ENCODE measurements around the gene PPP1R13L.

The PPP1R13L gene

GRCh38 chr19:45404557-45405434 lies at the start of gene PPP1R13L:
Gene PPP1R13L, minus strand, starts transcription at chr19:45405069. Its CDS starts 6,751 bp downstream, at chr19:45398318.
- in situ Hi-C loops (cut with MboI; ENCODE audit: low sequenced_read_pairs), result no loop called here
- H3K36me3 ChIP-seq (replicated peaks), result peaks cover 20% of the 10 kb centered on the region
- peak within 1 kb of the TSS; percentile 75 for H3K4me3 ChIP-seq
- H3K4me1 ChIP-seq, result peaks cover 40% of the 10 kb centered on the region
- no peaks in the 10 kb centered on the region for H3K27me3 ChIP-seq (ENCODE audit: low read depth)
- peak in 1 of 2 experiments; percentile 75 for DNase-seq (ENCODE audit: low spot score in 2 of 2)
- H3K9me3 ChIP-seq, result no peaks in the 10 kb centered on the region

GRCh38 chr19:45451850-45452387 lies 47.0 kb upstream of the PPP1R13L start:
- in situ Hi-C loops (cut with MboI; ENCODE audit: low sequenced_read_pairs), result no loop called here
- no peaks in the 10 kb centered on the region for H3K27me3 ChIP-seq (ENCODE audit: low read depth)
- H3K4me3 ChIP-seq, result no peak overlapping the region

GRCh38 chr19:45451131-45451849 lies 46.4 kb upstream of the PPP1R13L start:
- H3K4me3 ChIP-seq, result peak overlapping the region; percentile 54
- peaks cover 16% of the 10 kb centered on the region for H3K4me1 ChIP-seq
- H3K27me3 ChIP-seq (ENCODE audit: low read depth), result no peaks in the 10 kb centered on the region
- in situ Hi-C loops (cut with MboI; ENCODE audit: low sequenced_read_pairs), result no loop called here
- no peaks in the 10 kb centered on the region for H3K9me3 ChIP-seq
- H3K36me3 ChIP-seq (replicated peaks), result no peaks in the 10 kb centered on the region
- DNase-seq (ENCODE audit: low spot score in 2 of 2), result no peak

More at GRCh38 chr19:45451850-45452387, 47.0 kb upstream of the PPP1R13L start:
- no peaks in the 10 kb centered on the region for H3K36me3 ChIP-seq (replicated peaks)
- no peak for DNase-seq (ENCODE audit: low spot score in 2 of 2)
- no peaks in the 10 kb centered on the region for H3K9me3 ChIP-seq
- peaks cover 17% of the 10 kb centered on the region for H3K4me1 ChIP-seq

GRCh38 chr19:45450012-45450333 lies 45.1 kb upstream of the PPP1R13L start:
- Histone ChIP-seq H3K4me3 (peak overlapping the region; percentile 54), H3K9me3 (no peaks in the 10 kb centered on the region), H3K4me1 (peaks cover 11% of the 10 kb centered on the region), H3K36me3 (replicated peaks) (no peaks in the 10 kb centered on the region), H3K27me3 (ENCODE audit: low read depth) (no peaks in the 10 kb centered on the region)
- in situ Hi-C loops (cut with MboI; ENCODE audit: low sequenced_read_pairs), result no loop called here
- DNase-seq (ENCODE audit: low spot score in 2 of 2), result no peak

GRCh38 chr19:45448887-45449299 lies 44.0 kb upstream of the PPP1R13L start:
- DNase-seq (ENCODE audit: low spot score in 2 of 2), result no peak
- no peaks in the 10 kb centered on the region for H3K9me3 ChIP-seq
- H3K4me1 ChIP-seq, result peaks cover 17% of the 10 kb centered on the region
- in situ Hi-C loops (cut with MboI; ENCODE audit: low sequenced_read_pairs), result no loop called here
- H3K27me3 ChIP-seq (ENCODE audit: low read depth), result no peaks in the 10 kb centered on the region
- no peak overlapping the region for H3K4me3 ChIP-seq
- H3K36me3 ChIP-seq (replicated peaks), result no peaks in the 10 kb centered on the region

GRCh38 chr19:45448425-45448756 lies 43.5 kb upstream of the PPP1R13L start:
- Histone ChIP-seq H3K27me3 (ENCODE audit: low read depth) (no peaks in the 10 kb centered on the region), H3K9me3 (no peaks in the 10 kb centered on the region), H3K4me1 (peaks cover 17% of the 10 kb centered on the region), H3K4me3 (no peak overlapping the region), H3K36me3 (replicated peaks) (no peaks in the 10 kb centered on the region)
- in situ Hi-C loops (cut with MboI; ENCODE audit: low sequenced_read_pairs), result no loop called here
- no peak for DNase-seq (ENCODE audit: low spot score in 2 of 2)

GRCh38 chr19:45446944-45447343 lies 42.1 kb upstream of the PPP1R13L start:
- in situ Hi-C loops (cut with MboI; ENCODE audit: low sequenced_read_pairs), result no loop called here
- Histone ChIP-seq H3K27me3 (ENCODE audit: low read depth) (no peaks in the 10 kb centered on the region), H3K4me3 (no peak overlapping the region), H3K36me3 (replicated peaks) (no peaks in the 10 kb centered on the region), H3K4me1 (peaks cover 23% of the 10 kb centered on the region), H3K9me3 (no peaks in the 10 kb centered on the region)
- DNase-seq (ENCODE audit: low spot score in 2 of 2), result no peak

- no peaks in the 10 kb centered on the region for H3K27me3 ChIP-seq (ENCODE audit: low read depth)
- no peaks in the 10 kb centered on the region for H3K36me3 ChIP-seq (replicated peaks)
- H3K9me3 ChIP-seq, result no peaks in the 10 kb centered on the region
- peaks cover 23% of the 10 kb centered on the region for H3K4me1 ChIP-seq
- in situ Hi-C loops (cut with MboI; ENCODE audit: low sequenced_read_pairs), result no loop called here
- no peak overlapping the region for H3K4me3 ChIP-seq
- DNase-seq (ENCODE audit: low spot score in 2 of 2), result no peak
These were observed 41.4 kb upstream of the PPP1R13L start for GRCh38 chr19:45446295-45446694.

GRCh38 chr19:45445139-45445538 lies 40.3 kb upstream of the PPP1R13L start:
- in situ Hi-C loops (cut with MboI; ENCODE audit: low sequenced_read_pairs), result no loop called here
- Histone ChIP-seq H3K36me3 (replicated peaks) (no peaks in the 10 kb centered on the region), H3K27me3 (ENCODE audit: low read depth) (no peaks in the 10 kb centered on the region), H3K4me1 (peaks cover 19% of the 10 kb centered on the region), H3K4me3 (no peak overlapping the region), H3K9me3 (no peaks in the 10 kb centered on the region)
- no peak for DNase-seq (ENCODE audit: low spot score in 2 of 2)

- peaks cover 16% of the 10 kb centered on the region for H3K4me1 ChIP-seq
- H3K36me3 ChIP-seq (replicated peaks), result no peaks in the 10 kb centered on the region
- peak; percentile 75 to 97 for DNase-seq (ENCODE audit: low spot score in 2 of 2)
- H3K9me3 ChIP-seq, result no peaks in the 10 kb centered on the region
- H3K4me3 ChIP-seq, result peak overlapping the region; percentile 20
- H3K27me3 ChIP-seq (ENCODE audit: low read depth), result no peaks in the 10 kb centered on the region
- in situ Hi-C loops (cut with MboI; ENCODE audit: low sequenced_read_pairs), result loop anchor here (5.0 kb wide), 1 partner anchor 33 kb away; no protein-coding TSS in a partner anchor
These were observed 39.6 kb upstream of the PPP1R13L start for GRCh38 chr19:45444318-45445041.

GRCh38 chr19:45443462-45444317 lies 38.8 kb upstream of the PPP1R13L start:
- H3K36me3 ChIP-seq (replicated peaks), result no peaks in the 10 kb centered on the region
- H3K9me3 ChIP-seq, result 0 out of 2 replicates have a peak, but pooled peaks cover 3% of the 10 kb centered on the region
- DNase-seq (ENCODE audit: low spot score in 2 of 2), result peak; percentile 89 to 99
- H3K4me3 ChIP-seq, result peak overlapping the region; percentile 39
- peaks cover 16% of the 10 kb centered on the region for H3K4me1 ChIP-seq
- in situ Hi-C loops (cut with MboI; ENCODE audit: low sequenced_read_pairs), result loop anchor here (5.0 kb wide), 1 partner anchor 34 kb away; no protein-coding TSS in a partner anchor
- H3K27me3 ChIP-seq (ENCODE audit: low read depth), result no peaks in the 10 kb centered on the region

- Histone ChIP-seq H3K27me3 (ENCODE audit: low read depth) (no peaks in the 10 kb centered on the region), H3K9me3 (0 out of 2 replicates have a peak, but pooled peaks cover 3% of the 10 kb centered on the region), H3K36me3 (replicated peaks) (no peaks in the 10 kb centered on the region), H3K4me1 (peaks cover 16% of the 10 kb centered on the region), H3K4me3 (peak overlapping the region; percentile 39)
- in situ Hi-C loops (cut with MboI; ENCODE audit: low sequenced_read_pairs), result loop anchor here (5.0 kb wide), 1 partner anchor 34 kb away; no protein-coding TSS in a partner anchor
- DNase-seq (ENCODE audit: low spot score in 2 of 2), result peak in 1 of 2 experiments; percentile 54
These were observed 38.1 kb upstream of the PPP1R13L start for GRCh38 chr19:45442778-45443461.

Data from HAP-1 (cell line).